ENCODE measurements around the gene NPAT. TPM values are rescaled to one million over a fixed set of nuclear protein-coding genes. Genes with fewer than 3 reads are reported as not detected.

NPAT gene
- total and polyA plus RNA-seq, 2 of the 13 experiments (the other 11 are each of a cell fraction or from before 2014, with no cell fraction given): 4.4 to 11.2 TPM

DNA sequence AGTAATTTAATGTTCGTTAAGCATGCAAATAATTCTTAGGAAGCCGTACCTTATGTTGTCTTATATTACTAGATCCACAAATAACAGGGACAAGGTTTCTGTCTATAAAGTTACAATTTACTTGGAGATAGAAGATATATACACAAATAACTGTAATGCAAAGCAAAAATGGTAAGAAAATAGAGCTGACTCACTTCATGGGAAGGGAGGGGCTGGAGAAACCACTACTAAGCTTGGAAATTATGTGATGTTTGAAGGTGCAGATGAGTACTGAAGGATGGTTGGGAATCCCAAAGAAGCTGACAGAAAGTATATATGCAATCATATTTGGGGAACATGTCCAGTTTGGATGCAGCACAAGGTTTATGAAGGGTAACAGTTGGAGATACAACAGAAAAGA is 4.0 kb downstream of the NPAT start (continued):
- TF ChIP-seq, protein P1, sequence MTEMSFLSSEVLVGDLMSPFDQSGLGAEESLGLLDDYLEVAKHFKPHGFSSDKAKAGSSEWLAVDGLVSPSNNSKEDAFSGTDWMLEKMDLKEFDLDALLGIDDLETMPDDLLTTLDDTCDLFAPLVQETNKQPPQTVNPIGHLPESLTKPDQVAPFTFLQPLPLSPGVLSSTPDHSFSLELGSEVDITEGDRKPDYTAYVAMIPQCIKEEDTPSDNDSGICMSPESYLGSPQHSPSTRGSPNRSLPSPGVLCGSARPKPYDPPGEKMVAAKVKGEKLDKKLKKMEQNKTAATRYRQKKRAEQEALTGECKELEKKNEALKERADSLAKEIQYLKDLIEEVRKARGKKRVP (CRISPR knock-in tag; IDR thresholded peaks at IDR 0.05): no peak
- TF ChIP-seq KDM3A (CRISPR knock-in tag; IDR thresholded peaks at IDR 0.05; ENCODE audit: low read depth): no peak
- TF ChIP-seq JUNB (CRISPR knock-in tag; IDR thresholded peaks at IDR 0.05; ENCODE audit: borderline replicate concordance): no peak
- TF ChIP-seq ZNF569 (CRISPR knock-in tag; IDR thresholded peaks at IDR 0.05; ENCODE audit: borderline replicate concordance): no peak
- no peak for TF ChIP-seq LCORL (IDR thresholded peaks at IDR 0.05)
- no peak for TF ChIP-seq LCORL (CRISPR knock-in tag; IDR thresholded peaks at IDR 0.05)
- TF ChIP-seq ZSCAN30 (CRISPR knock-in tag; IDR thresholded peaks at IDR 0.05): no peak
- no peak for TF ChIP-seq ZNF207 (IDR thresholded peaks at IDR 0.05; ENCODE audit: borderline replicate concordance)
- TF ChIP-seq ZNF891 (CRISPR knock-in tag; IDR thresholded peaks at IDR 0.05): no peak
- TF ChIP-seq RBM22 (optimal IDR thresholded peaks at IDR 0.05; ENCODE audit: low read length): no peak
- TF ChIP-seq ZNF556 (CRISPR knock-in tag; IDR thresholded peaks at IDR 0.05; ENCODE audit: borderline replicate concordance): no peak

DNA sequence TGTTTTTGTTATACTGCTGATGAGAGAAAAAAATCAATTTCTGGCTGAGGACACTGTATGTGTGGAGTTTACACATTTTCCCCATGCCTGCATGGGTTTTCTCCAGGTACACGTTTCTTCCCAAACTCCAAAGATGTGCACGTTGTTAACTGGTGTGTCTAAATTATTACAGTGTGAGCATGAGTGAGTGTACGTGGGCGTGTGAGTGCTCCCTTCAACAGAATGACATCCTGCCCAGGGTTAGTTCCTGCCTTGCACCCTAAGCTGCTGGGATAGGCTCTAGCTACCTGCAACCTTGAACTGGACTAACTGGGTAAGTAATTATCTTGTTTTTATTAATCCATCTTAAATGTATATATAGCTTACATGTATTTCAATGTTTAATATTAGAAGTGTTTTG is 5.5 kb downstream of the NPAT start:
- in situ Hi-C loops (cut with HindIII; ENCODE audit: extremely low pct_ligation_motif_present, low pct_unique_long_range_greater_than_20kb): no loop called here
- peaks cover 73% of the 10 kb centered on the region for H3K79me2 ChIP-seq (ENCODE audit: insufficient read depth, low read length)
- H3K36me3 ChIP-seq (replicated peaks in 1 of 2; ENCODE audit: control insufficient read depth in 1 of 2, insufficient read depth in 2 of 2, low read length in 2 of 2): no peaks in the 10 kb centered on the region; a peak in 2 of 5 replicates
- intact Hi-C loops (cut with micrococcal nuclease; ENCODE audit: unreplicated experiment): no loop called here
- WGBS (ENCODE audit: low lambda C conversion rate): 92% methylated on average over 4 of the region's 4 CpGs
- ATAC-seq (no peak), DNase-seq (ENCODE audit: low spot score) (no peak), FAIRE-seq (no peak)
- H3K9me3 ChIP-seq (ENCODE audit: low read length): no peaks in the 10 kb centered on the region
- peaks cover 37% of the 10 kb centered on the region for H3K4me1 ChIP-seq (ENCODE audit: insufficient read depth, low read length)
- no peak overlapping the region for H3K27ac ChIP-seq (ENCODE audit: extremely low read length, insufficient read depth, low read length)
- H3K9ac ChIP-seq (ENCODE audit: insufficient read depth, low read depth, low read length): no peak overlapping the region
- ChIA-PET POLR2A (no interaction called here), CTCF (ENCODE audit: low intra/inter-chr PET ratio, low total read pairs) (no interaction called here)
- no peak overlapping the region for H2AFZ ChIP-seq (ENCODE audit: low read length)
- H3K27me3 ChIP-seq (ENCODE audit: control insufficient read depth in 1 of 2, insufficient read depth in 2 of 2, low read length in 2 of 2): no peaks in the 10 kb centered on the region; a peak in 1 of 5 replicates
- no peak overlapping the region for H3K4me3 ChIP-seq (replicated peaks in 1 of 3; ENCODE audit: insufficient read depth in 1 of 3, low read depth in 2 of 3, low read length in 3 of 3)
- H4K20me1 ChIP-seq (ENCODE audit: insufficient read depth, low read length): no peaks in the 10 kb centered on the region; the same call in 1 of the 2 replicates
- no peak overlapping the region for H3K4me2 ChIP-seq (ENCODE audit: low read depth, low read length)
- no TSS peak for BruUV-seq (replicated peaks)
- TF ChIP-seq, protein P2, sequence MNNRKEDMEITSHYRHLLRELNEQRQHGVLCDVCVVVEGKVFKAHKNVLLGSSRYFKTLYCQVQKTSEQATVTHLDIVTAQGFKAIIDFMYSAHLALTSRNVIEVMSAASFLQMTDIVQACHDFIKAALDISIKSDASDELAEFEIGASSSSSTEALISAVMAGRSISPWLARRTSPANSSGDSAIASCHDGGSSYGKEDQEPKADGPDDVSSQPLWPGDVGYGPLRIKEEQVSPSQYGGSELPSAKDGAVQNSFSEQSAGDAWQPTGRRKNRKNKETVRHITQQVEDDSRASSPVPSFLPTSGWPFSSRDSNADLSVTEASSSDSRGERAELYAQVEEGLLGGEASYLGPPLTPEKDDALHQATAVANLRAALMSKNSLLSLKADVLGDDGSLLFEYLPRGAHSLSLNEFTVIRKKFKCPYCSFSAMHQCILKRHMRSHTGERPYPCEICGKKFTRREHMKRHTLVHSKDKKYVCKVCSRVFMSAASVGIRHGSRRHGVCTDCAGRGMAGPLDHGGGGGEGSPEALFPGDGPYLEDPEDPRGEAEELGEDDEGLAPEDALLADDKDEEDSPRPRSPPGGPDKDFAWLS (CRISPR knock-in tag; IDR thresholded peaks at IDR 0.05; ENCODE audit: borderline replicate concordance): no peak
- TF ChIP-seq, protein P3, sequence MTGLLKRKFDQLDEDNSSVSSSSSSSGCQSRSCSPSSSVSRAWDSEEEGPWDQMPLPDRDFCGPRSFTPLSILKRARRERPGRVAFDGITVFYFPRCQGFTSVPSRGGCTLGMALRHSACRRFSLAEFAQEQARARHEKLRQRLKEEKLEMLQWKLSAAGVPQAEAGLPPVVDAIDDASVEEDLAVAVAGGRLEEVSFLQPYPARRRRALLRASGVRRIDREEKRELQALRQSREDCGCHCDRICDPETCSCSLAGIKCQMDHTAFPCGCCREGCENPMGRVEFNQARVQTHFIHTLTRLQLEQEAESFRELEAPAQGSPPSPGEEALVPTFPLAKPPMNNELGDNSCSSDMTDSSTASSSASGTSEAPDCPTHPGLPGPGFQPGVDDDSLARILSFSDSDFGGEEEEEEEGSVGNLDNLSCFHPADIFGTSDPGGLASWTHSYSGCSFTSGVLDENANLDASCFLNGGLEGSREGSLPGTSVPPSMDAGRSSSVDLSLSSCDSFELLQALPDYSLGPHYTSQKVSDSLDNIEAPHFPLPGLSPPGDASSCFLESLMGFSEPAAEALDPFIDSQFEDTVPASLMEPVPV (CRISPR knock-in tag; IDR thresholded peaks at IDR 0.05): no peak
- TF ChIP-seq ZNF256 (CRISPR knock-in tag; conservative IDR thresholded peaks at IDR 0.05): no peak
- TF ChIP-seq, protein P4, sequence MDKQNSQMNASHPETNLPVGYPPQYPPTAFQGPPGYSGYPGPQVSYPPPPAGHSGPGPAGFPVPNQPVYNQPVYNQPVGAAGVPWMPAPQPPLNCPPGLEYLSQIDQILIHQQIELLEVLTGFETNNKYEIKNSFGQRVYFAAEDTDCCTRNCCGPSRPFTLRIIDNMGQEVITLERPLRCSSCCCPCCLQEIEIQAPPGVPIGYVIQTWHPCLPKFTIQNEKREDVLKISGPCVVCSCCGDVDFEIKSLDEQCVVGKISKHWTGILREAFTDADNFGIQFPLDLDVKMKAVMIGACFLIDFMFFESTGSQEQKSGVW (CRISPR knock-in tag; IDR thresholded peaks at IDR 0.05; ENCODE audit: borderline replicate concordance): no peak
- TF ChIP-seq, protein P5, sequence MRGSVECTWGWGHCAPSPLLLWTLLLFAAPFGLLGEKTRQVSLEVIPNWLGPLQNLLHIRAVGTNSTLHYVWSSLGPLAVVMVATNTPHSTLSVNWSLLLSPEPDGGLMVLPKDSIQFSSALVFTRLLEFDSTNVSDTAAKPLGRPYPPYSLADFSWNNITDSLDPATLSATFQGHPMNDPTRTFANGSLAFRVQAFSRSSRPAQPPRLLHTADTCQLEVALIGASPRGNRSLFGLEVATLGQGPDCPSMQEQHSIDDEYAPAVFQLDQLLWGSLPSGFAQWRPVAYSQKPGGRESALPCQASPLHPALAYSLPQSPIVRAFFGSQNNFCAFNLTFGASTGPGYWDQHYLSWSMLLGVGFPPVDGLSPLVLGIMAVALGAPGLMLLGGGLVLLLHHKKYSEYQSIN (CRISPR knock-in tag; IDR thresholded peaks at IDR 0.05; ENCODE audit: borderline replicate concordance): no peak

All from HepG2 (cell line).